Neural crest cell (in vitro differentiated cells): Measurements from ENCODE around the gene CNIH3. TPM values are rescaled to one million over a fixed set of nuclear protein-coding genes. Genes with fewer than 3 reads are reported as not detected.

Experiments used
- DNase-seq: peaks from one replicate; pipeline ENCODE4 v3.0.0; 2021; ENCODE audit warnings: low read depth, mixed read lengths, low spot score
- H3K27ac Mint-ChIP-seq: one replicate; pipeline ENCODE4 v1.8.0; 2021; ENCODE audit warnings: mild to moderate bottlenecking, mixed read lengths; ENCODE audit not compliant: unreplicated experiment
- H3K27me3 Mint-ChIP-seq: 2 replicates; pipeline ENCODE4 v1.8.0; 2021; ENCODE audit warnings: low read depth, mild to moderate bottlenecking, mixed read lengths
- H3K36me3 Mint-ChIP-seq: 2 replicates; pipeline ENCODE4 v1.8.0; 2021; ENCODE audit warnings: low read depth, mild to moderate bottlenecking, mixed read lengths
- H3K4me1 Mint-ChIP-seq: 2 replicates; pipeline ENCODE4 v1.8.0; 2021; ENCODE audit warnings: mixed read lengths
- H3K4me3 Mint-ChIP-seq: one replicate; pipeline ENCODE4 v1.8.0; 2021; ENCODE audit warnings: mild to moderate bottlenecking, mixed read lengths
- H3K9me3 Mint-ChIP-seq: 2 replicates; pipeline ENCODE4 v1.8.0; 2021; ENCODE audit warnings: mixed read lengths
- total RNA-seq: library from RNA; stranded (reverse); gene quantifications from 2 replicates; pipeline ENCODE4 v1.2.1, GENCODE V29; 2021
- TF ChIP-seq, protein P1 (sequence below): fragments of 200-600 bp; sonication (generic); conservative IDR thresholded peaks from 2 replicates; pipeline ENCODE4 v1.5.0; 2021; ENCODE audit warnings: antibody characterized with exemption, mild to moderate bottlenecking

The CNIH3 gene
- total RNA-seq, 1 donor from 2014 or later, result 3.8 TPM

DNA sequence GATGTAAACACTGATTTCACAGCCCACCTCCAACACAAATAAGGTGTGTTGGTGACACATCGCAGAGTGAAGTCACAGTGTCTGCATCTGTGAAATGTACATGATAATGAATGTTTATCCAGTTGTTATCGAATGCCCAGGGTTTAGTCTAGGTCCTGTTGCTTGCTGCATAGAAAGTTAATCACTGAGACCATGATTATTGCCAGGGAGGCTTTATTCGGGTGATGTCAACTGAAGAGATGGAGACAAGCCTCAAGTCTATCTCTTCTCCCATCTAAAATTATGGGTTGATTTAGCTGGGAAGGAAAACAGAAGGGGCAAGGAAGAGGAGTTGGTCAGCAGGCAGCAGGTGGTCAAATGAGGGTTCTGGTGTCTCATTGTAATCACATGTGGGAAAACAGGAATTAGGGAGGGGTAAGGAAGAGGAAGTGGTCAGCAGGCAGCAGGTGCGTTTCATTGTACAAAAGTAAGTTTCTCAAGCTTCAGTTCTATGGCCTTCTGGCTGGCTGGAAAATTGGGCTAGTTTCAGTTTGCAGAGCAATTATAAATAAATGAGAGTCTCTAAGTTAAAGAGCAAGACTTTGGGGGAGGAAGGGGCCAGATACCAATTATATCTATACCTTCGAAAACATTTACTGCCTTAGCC lies 167.0 kb downstream of the CNIH3 start:
- no peak for DNase-seq
- Mint-ChIP-seq H3K4me1 (no peaks in the 10 kb centered on the region), H3K27ac (no peak overlapping the region), H3K9me3 (no peaks in the 10 kb centered on the region), H3K4me3 (no peak overlapping the region), H3K27me3 (no peaks in the 10 kb centered on the region), H3K36me3 (no peaks in the 10 kb centered on the region)
- TF ChIP-seq, protein P1, sequence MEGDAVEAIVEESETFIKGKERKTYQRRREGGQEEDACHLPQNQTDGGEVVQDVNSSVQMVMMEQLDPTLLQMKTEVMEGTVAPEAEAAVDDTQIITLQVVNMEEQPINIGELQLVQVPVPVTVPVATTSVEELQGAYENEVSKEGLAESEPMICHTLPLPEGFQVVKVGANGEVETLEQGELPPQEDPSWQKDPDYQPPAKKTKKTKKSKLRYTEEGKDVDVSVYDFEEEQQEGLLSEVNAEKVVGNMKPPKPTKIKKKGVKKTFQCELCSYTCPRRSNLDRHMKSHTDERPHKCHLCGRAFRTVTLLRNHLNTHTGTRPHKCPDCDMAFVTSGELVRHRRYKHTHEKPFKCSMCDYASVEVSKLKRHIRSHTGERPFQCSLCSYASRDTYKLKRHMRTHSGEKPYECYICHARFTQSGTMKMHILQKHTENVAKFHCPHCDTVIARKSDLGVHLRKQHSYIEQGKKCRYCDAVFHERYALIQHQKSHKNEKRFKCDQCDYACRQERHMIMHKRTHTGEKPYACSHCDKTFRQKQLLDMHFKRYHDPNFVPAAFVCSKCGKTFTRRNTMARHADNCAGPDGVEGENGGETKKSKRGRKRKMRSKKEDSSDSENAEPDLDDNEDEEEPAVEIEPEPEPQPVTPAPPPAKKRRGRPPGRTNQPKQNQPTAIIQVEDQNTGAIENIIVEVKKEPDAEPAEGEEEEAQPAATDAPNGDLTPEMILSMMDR, result no peak

DNA sequence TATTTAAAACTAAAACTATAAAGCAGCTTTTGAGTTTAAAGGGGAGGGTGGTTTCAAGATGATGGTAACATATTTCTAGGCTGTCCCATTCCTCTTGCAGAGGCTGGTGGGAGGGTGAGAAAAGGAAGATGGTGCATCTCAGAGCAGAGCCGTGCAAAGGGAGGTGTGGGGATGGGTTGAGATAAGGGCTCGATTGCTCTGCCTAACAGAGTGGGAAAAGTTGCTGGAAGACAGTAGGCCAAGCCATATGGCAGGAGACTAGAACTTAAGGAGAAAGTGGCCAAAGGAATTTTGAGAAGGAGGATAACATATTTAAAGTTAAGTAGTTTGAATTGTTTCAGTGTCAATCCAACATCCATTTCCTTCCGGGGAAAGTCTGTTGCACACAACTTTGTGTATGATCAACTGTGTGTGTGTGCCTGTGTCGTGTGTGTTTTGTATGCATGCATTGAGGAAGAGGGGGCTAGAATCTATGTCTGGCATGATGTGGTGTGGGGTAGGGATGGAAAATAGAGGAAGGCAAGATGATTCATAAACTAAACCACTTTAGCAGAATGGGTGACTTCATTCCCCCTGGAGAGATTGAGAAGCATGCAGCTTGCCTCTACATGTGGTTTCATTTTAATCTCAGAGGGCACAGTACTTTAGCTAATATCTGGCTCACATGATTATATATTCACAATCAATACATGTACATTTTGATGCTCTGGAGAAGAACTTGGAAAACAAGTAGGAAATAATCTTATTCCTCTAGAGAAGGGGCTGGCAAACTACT lies 168.3 kb downstream of the CNIH3 start:
- Mint-ChIP-seq H3K9me3 (no peaks in the 10 kb centered on the region), H3K27me3 (no peaks in the 10 kb centered on the region), H3K36me3 (no peaks in the 10 kb centered on the region), H3K27ac (no peak overlapping the region), H3K4me3 (no peak overlapping the region), H3K4me1 (no peaks in the 10 kb centered on the region)
- TF ChIP-seq, protein P1, result no peak
- no peak for DNase-seq

DNA sequence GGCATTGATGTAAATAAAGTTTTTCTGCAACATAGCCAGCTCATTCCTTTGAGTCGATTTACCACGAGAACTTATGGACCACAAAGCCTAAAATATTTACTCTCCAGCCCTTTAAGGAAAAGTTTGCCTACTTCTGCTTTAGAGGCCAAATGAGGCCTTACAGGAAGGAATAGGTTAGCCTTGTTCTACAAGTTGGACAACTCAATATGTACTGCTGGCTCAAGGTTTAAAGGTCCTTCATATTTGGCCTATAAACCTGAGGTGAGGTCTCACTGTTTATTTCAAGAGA lies 168.9 kb downstream of the CNIH3 start:
- no peaks in the 10 kb centered on the region for H3K27me3 Mint-ChIP-seq

DNA sequence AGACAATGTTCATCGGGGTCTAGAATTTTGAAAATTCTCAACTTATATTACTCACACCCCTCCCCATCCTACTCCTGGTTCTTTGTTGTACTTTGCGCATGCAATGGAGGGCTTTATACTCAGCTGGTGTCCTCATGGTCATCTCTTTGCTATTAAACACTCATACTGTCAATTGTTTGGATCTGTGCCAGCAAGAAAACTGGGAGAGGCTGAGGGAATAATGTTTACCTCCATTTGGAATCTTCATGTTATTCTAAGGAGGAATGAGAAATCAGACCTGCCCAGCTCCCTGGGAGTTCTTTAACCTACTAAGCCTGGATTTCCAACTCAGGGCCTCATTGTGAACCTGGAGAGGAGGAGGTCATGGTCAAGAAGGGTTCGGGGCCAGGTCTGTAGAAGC lies 169.5 kb downstream of the CNIH3 start:
- Mint-ChIP-seq H3K4me3 (no peak overlapping the region), H3K9me3 (no peaks in the 10 kb centered on the region), H3K4me1 (no peaks in the 10 kb centered on the region), H3K27me3 (no peaks in the 10 kb centered on the region), H3K36me3 (no peaks in the 10 kb centered on the region), H3K27ac (no peak overlapping the region)
- DNase-seq, result no peak
- TF ChIP-seq, protein P1, result no peak

More for the DNA sequence above, 168.9 kb downstream of the CNIH3 start:
- Mint-ChIP-seq H3K4me3 (no peak overlapping the region), H3K36me3 (no peaks in the 10 kb centered on the region), H3K9me3 (no peaks in the 10 kb centered on the region), H3K27ac (no peak overlapping the region), H3K4me1 (no peaks in the 10 kb centered on the region)
- TF ChIP-seq, protein P1, result no peak
- no peak for DNase-seq

DNA sequence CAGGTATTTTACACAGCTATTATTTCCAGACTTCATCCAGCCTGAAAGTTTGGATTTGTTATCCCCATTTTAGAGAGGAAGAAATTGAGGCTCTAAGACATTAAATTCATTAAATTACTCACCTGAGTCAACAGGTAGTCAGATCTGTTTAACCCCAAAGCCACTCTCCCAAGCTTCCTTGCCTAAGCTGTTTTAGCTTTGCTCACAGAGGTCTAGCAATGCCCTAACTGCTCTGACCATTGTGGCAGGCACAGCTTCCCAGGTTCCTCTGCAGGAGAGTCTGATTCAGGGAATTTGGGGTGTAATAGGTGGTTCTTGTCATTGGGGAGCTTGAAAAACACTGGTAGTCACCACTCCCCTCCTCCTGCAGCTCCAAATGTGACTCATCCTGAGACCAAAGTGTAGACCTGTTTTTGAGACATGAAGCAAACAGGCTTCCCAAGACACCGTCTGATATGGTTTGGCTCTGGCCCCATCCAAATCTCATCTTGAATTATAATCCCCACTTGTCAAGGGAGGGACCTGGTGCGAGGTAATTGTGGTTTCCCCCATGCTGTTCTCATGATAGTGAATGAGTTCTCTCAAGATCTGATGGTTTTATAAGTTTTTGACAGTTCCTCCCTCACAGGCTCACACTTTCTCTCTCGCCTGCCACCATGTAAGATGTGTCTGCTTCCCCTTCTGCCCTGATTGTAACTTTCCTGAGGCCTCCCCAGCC lies 170.6 kb downstream of the CNIH3 start:
- H3K4me1 Mint-ChIP-seq, result no peaks in the 10 kb centered on the region
- no peak overlapping the region for H3K4me3 Mint-ChIP-seq
- H3K36me3 Mint-ChIP-seq, result no peaks in the 10 kb centered on the region
- H3K27ac Mint-ChIP-seq, result no peak overlapping the region
- H3K9me3 Mint-ChIP-seq, result no peaks in the 10 kb centered on the region
- no peak for DNase-seq
- H3K27me3 Mint-ChIP-seq, result no peaks in the 10 kb centered on the region
- TF ChIP-seq, protein P1, result no peak
